GM18517 (cell line): Measurements from ENCODE around the gene DIP2C.

ENCODE experiments used
- ATAC-seq: cut with Tn5 transposase; IDR thresholded peaks from one replicate; pipeline ENCODE4 v1.9.1; 2021; ENCODE audit warnings: mild to moderate bottlenecking, moderate library complexity; ENCODE audit not compliant: unreplicated experiment

The DIP2C gene

GRCh38 chr10:386771-387592 lies 302.5 kb downstream of the DIP2C start:
- no peak for ATAC-seq

GRCh38 chr10:385571-386300 lies 303.7 kb downstream of the DIP2C start:
- ATAC-seq, result no peak

- no peak for ATAC-seq
Observed at GRCh38 chr10:384538-385305, 304.7 kb downstream of the DIP2C start.

GRCh38 chr10:383519-383918 lies 305.9 kb downstream of the DIP2C start:
- ATAC-seq, result no peak

GRCh38 chr10:381805-382204 lies 307.7 kb downstream of the DIP2C start:
- ATAC-seq, result no peak

GRCh38 chr10:381346-381745 lies 308.1 kb downstream of the DIP2C start:
- ATAC-seq, result no peak

GRCh38 chr10:380313-380940 lies 309.0 kb downstream of the DIP2C start:
- ATAC-seq, result no peak

- no peak for ATAC-seq
Observed at GRCh38 chr10:378930-379704, 310.4 kb downstream of the DIP2C start.

- no peak for ATAC-seq
Observed at GRCh38 chr10:378230-378929, 311.1 kb downstream of the DIP2C start.

- no peak for ATAC-seq
Observed at GRCh38 chr10:377228-377627, 312.2 kb downstream of the DIP2C start.

GRCh38 chr10:375815-376505 lies 313.5 kb downstream of the DIP2C start:
- no peak for ATAC-seq

GRCh38 chr10:374354-374753 lies 315.1 kb downstream of the DIP2C start:
- no peak for ATAC-seq

GRCh38 chr10:373526-374309 lies 315.8 kb downstream of the DIP2C start:
- ATAC-seq, result no peak

GRCh38 chr10:373015-373414 lies 316.5 kb downstream of the DIP2C start:
- no peak for ATAC-seq

- ATAC-seq, result no peak
Observed at GRCh38 chr10:372566-372965, 316.9 kb downstream of the DIP2C start.

- no peak for ATAC-seq
Observed at GRCh38 chr10:371515-371914, 318.0 kb downstream of the DIP2C start.

GRCh38 chr10:370449-370825 lies 319.0 kb downstream of the DIP2C start:
- no peak for ATAC-seq

GRCh38 chr10:369684-370448 lies 319.6 kb downstream of the DIP2C start:
- no peak for ATAC-seq
